GM12892 (cell line): Measurements from ENCODE around the gene LUC7L.
A peak's percentile ranks its signal among the peaks of the same experiment; 100 is the strongest.

Experiments used
- DNase-seq: peaks from one replicate; pipeline ENCODE4 v3.0.0; 2011; ENCODE audit not compliant: insufficient read length
- FAIRE-seq: peaks from 2 replicates; lab custom pipeline; 2011; peaks lifted over from hg19 to GRCh38; lab: Jason Lieb, UNC
- POLR2A ChIP-seq: IDR thresholded peaks from 2 replicates; pipeline ENCODE4 v1.6.1; 2011; ENCODE audit warnings: low read depth, low read length, control low read depth
- POLR2AphosphoS5 ChIP-seq: IDR thresholded peaks from 2 replicates; pipeline ENCODE4 v1.6.1; 2011; ENCODE audit warnings: low read depth, low read length, control low read depth
- TAF1 ChIP-seq: IDR thresholded peaks from 2 replicates; pipeline ENCODE4 v1.6.1; 2011; ENCODE audit warnings: low read depth, mild to moderate bottlenecking, control low read depth, low read length, borderline replicate concordance

The LUC7L gene

GRCh38 chr16:203246-203645 is 26.0 kb downstream of the LUC7L start:
- FAIRE-seq = no peak
- no peak for DNase-seq
- TF ChIP-seq TAF1 = no peak
- no peak for TF ChIP-seq POLR2AphosphoS5
- TF ChIP-seq POLR2A = no peak

- no peak for DNase-seq
- TF ChIP-seq TAF1 = no peak
- TF ChIP-seq POLR2AphosphoS5 = no peak
- no peak for TF ChIP-seq POLR2A
- no peak for FAIRE-seq
Observed at GRCh38 chr16:200388-200787, 28.9 kb downstream of the LUC7L start.

GRCh38 chr16:194516-194915 is 34.7 kb downstream of the LUC7L start:
- FAIRE-seq = no peak
- no peak for TF ChIP-seq POLR2A
- TF ChIP-seq POLR2AphosphoS5 = no peak
- TF ChIP-seq TAF1 = no peak
- no peak for DNase-seq

- TF ChIP-seq TAF1 (no peak), POLR2AphosphoS5 (no peak), POLR2A (no peak)
- FAIRE-seq = no peak
Observed at GRCh38 chr16:193441-193840, 35.8 kb downstream of the LUC7L start.

GRCh38 chr16:192686-193085 is 36.6 kb downstream of the LUC7L start:
- DNase-seq (no peak), FAIRE-seq (no peak)
- TF ChIP-seq POLR2A (no peak), POLR2AphosphoS5 (no peak), TAF1 (no peak)

More at GRCh38 chr16:193441-193840, 35.8 kb downstream of the LUC7L start:
- no peak for DNase-seq

- no peak for FAIRE-seq
- no peak for TF ChIP-seq POLR2A
- no peak for TF ChIP-seq POLR2AphosphoS5
- no peak for TF ChIP-seq TAF1
Observed at GRCh38 chr16:191831-192230, 37.4 kb downstream of the LUC7L start.

GRCh38 chr16:189604-190186 is 39.6 kb downstream of the LUC7L start:
- FAIRE-seq (no peak), DNase-seq (no peak)
- TF ChIP-seq POLR2A = no peak
- 0 out of 2 replicates have a peak, but pooled peaks have one; percentile 33 for TF ChIP-seq POLR2AphosphoS5

More at GRCh38 chr16:191831-192230, 37.4 kb downstream of the LUC7L start:
- no peak for DNase-seq

GRCh38 chr16:188674-189073 is 40.6 kb downstream of the LUC7L start:
- no peak for DNase-seq
- FAIRE-seq = no peak
- TF ChIP-seq POLR2AphosphoS5 (no peak), TAF1 (no peak)

- FAIRE-seq = no peak
- DNase-seq = no peak
Observed at GRCh38 chr16:187330-187729, 41.9 kb downstream of the LUC7L start.

GRCh38 chr16:185691-186090 is 43.6 kb downstream of the LUC7L start:
- no peak for TF ChIP-seq TAF1
- TF ChIP-seq POLR2AphosphoS5 = no peak
- no peak for TF ChIP-seq POLR2A
- DNase-seq (no peak), FAIRE-seq (no peak)

More at GRCh38 chr16:187330-187729, 41.9 kb downstream of the LUC7L start:
- TF ChIP-seq POLR2A = no peak

GRCh38 chr16:185213-185612 is 44.0 kb downstream of the LUC7L start:
- no peak for FAIRE-seq
- DNase-seq = no peak
- no peak for TF ChIP-seq TAF1
- TF ChIP-seq POLR2A = no peak
- no peak for TF ChIP-seq POLR2AphosphoS5

- DNase-seq = no peak
- no peak for FAIRE-seq
- TF ChIP-seq POLR2AphosphoS5 (no peak), TAF1 (no peak), POLR2A (no peak)
Observed at GRCh38 chr16:183005-183404, 46.2 kb downstream of the LUC7L start.
